Lower leg skin (tissue), 4 donors: ENCODE results near the gene DGKI. TPM values are rescaled to one million over a fixed set of nuclear protein-coding genes. Genes with fewer than 3 reads are reported as not detected.

Experiments used
- DNase-seq, 2 donors: peaks; one replicate each; pipeline ENCODE4 v3.0.0-alpha.2; 2019; ENCODE audit warnings: low spot score in 2 of 2
- H3K4me3 ChIP-seq: fragments of 200-600 bp; sonication (generic); 2 replicates; pipeline ENCODE4 v1.5.1; 2017; ENCODE audit warnings: mild to moderate bottlenecking, low read depth; ENCODE audit not compliant: poor library complexity, severe bottlenecking
- POLR2A ChIP-seq, 2 donors: fragments of 450-650 bp; IDR thresholded peaks; one replicate each; pipeline ENCODE4 v1.6.1; 2016 to 2017; ENCODE audit warnings: antibody characterized with exemption in 2 of 2, mild to moderate bottlenecking in 1 of 2, moderate library complexity in 1 of 2
- WGBS, 2 donors: methylation state at CpG; one replicate each; pipeline ENCODE4 v1.1.5; 2018; 5-methylcytosine and 5-hydroxymethylcytosine counted together
- intact Hi-C: fragments of 100-400 bp; cut with DNase I; formaldehyde crosslinking; loops from one replicate; pipeline ENCODE4 v1.15.0; 2023; ENCODE audit warnings: low total_unique reads
- total RNA-seq, 4 donors: library from RNA; depleted of rRNA; stranded (reverse); fragments of >200 nt; gene quantifications; one replicate each; pipeline ENCODE4 v1.1.0, GENCODE V29; 2016
- TF ChIP-seq, protein P1 (sequence below), 3 donors: fragments of 450-650 bp; IDR thresholded peaks; one replicate each; pipeline ENCODE4 v1.5.1; 2016; ENCODE audit warnings: antibody characterized with exemption in 3 of 3, mild to moderate bottlenecking in 3 of 3, moderate library complexity in 2 of 3

Gene DGKI
- total RNA-seq, 4 donors from 2014 or later = 0.34 to 2.1 (median 1.3) TPM

- DNase-seq = no peak
- no peak for TF ChIP-seq POLR2A (IDR thresholded peaks at IDR 0.05)
- 57 to 68% methylated on average over 2 of the region's 2 CpGs for WGBS, 2 donors
- no peak overlapping the region for H3K4me3 ChIP-seq
- intact Hi-C loops = loop anchor here (5.0 kb wide), 1 partner anchor 219 kb away; no protein-coding TSS in a partner anchor
These were observed 178.4 kb downstream of the DGKI start for GRCh38 chr7:137668404-137668803.

GRCh38 chr7:137667633-137668387 is 179.0 kb downstream of the DGKI start:
- H3K4me3 ChIP-seq = no peak overlapping the region
- intact Hi-C loops = loop anchor here (5.0 kb wide), 1 partner anchor 219 kb away; no protein-coding TSS in a partner anchor
- TF ChIP-seq, protein P1, sequence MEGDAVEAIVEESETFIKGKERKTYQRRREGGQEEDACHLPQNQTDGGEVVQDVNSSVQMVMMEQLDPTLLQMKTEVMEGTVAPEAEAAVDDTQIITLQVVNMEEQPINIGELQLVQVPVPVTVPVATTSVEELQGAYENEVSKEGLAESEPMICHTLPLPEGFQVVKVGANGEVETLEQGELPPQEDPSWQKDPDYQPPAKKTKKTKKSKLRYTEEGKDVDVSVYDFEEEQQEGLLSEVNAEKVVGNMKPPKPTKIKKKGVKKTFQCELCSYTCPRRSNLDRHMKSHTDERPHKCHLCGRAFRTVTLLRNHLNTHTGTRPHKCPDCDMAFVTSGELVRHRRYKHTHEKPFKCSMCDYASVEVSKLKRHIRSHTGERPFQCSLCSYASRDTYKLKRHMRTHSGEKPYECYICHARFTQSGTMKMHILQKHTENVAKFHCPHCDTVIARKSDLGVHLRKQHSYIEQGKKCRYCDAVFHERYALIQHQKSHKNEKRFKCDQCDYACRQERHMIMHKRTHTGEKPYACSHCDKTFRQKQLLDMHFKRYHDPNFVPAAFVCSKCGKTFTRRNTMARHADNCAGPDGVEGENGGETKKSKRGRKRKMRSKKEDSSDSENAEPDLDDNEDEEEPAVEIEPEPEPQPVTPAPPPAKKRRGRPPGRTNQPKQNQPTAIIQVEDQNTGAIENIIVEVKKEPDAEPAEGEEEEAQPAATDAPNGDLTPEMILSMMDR (IDR thresholded peaks at IDR 0.05) = no peak
- TF ChIP-seq POLR2A (IDR thresholded peaks at IDR 0.05) = no peak
- WGBS, 2 donors = 44 to 49% methylated on average over 5 of the region's 5 CpGs
- no peak for DNase-seq

DNA sequence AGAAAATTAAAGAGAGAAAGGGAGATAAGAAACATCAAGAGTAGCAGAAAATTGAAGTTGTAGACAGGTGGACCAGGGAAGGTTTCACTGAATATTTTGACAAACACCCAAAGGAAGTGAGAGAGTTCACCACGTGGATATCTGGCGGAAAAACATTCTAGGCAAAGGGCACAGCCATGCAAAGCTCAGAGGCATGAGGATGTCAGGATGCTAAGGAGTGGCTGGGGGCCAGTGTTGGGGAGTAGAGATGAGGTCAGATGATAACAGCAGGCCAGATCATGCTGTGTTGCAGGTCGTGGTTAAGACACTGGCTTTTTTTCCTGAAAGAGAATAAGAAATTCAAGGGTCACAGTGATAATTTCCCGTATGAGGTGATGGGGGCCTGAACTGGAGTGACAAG is 181.9 kb downstream of the DGKI start:
- intact Hi-C loops = loop anchor here (5.0 kb wide), 1 partner anchor 222 kb away; no protein-coding TSS in a partner anchor

GRCh38 chr7:137661634-137662033 is 185.1 kb downstream of the DGKI start:
- intact Hi-C loops = no loop called here
- no peak for DNase-seq
- no peak for TF ChIP-seq POLR2A (IDR thresholded peaks at IDR 0.05)
- TF ChIP-seq, protein P1 (IDR thresholded peaks at IDR 0.05) = no peak
- WGBS, 2 donors = 88 to 91% methylated on average over 4 of the region's 4 CpGs
- no peak overlapping the region for H3K4me3 ChIP-seq

More for the DNA sequence above, 181.9 kb downstream of the DGKI start:
- TF ChIP-seq, protein P1 (IDR thresholded peaks at IDR 0.05) = no peak
- no peak for TF ChIP-seq POLR2A (IDR thresholded peaks at IDR 0.05)
- DNase-seq = no peak
- H3K4me3 ChIP-seq = no peak overlapping the region
- WGBS, 2 donors = 35 to 36% methylated on average over 4 of the region's 4 CpGs

DNA sequence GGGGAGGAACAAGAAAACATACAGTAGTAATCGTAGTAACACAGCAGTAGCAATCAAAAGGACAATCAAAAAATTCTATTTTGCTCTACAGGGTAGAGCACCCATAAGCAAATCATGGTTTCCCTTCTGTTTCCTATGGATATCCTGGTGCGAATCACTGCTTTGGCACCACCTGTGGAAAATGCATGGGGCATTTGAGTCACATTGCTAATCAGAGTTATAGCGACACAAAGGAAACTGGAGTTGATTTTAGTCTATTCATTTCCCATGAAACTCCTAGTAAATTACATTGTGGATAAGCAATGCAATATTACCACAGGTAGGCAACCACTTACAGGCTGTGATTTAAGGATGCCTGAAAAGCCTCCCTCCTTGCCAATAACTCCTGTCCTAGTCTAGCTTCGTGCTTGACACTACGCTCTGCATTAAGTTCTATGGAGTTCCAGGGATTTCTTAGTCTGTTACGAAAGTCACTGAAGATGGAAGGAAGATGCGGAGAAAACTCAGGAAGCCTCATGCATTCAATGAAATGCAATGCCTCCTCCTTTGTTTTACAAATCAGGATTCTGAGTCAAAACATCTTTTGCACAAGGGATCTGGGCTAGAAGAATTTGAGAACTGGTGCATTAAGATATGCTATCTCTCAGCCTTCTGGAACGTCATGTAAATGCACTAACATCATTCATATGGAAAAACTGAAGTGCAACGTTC is 188.4 kb downstream of the DGKI start:
- no peak overlapping the region for H3K4me3 ChIP-seq
- 75 to 82% methylated on average over 9 of the region's 9 CpGs for WGBS, 2 donors
- TF ChIP-seq, protein P1 (IDR thresholded peaks at IDR 0.05) = no peak
- TF ChIP-seq POLR2A (IDR thresholded peaks at IDR 0.05) = no peak
- DNase-seq = no peak
- intact Hi-C loops = loop anchor here (5.0 to 10.0 kb wide), 2 partner anchors 239 to 356 kb away; no protein-coding TSS in a partner anchor
